G401 (cell line): ENCODE data around the gene RASL12. TPM values are rescaled to one million over a fixed set of nuclear protein-coding genes. Genes with fewer than 3 reads are reported as not detected.
"Not testable (repeated sequence)": the region's sequence is repeated elsewhere in the genome, so short reads cannot be mapped to it uniquely, and the experiment has no call there.

Experiments used
- DNase-seq: peaks from one replicate; pipeline ENCODE4 v3.0.0-alpha.2; 2015; ENCODE audit warnings: low spot score
- in situ Hi-C: cut with HindIII; loops from 2 replicates; pipeline ENCODE4 v1.10.0; 2016; ENCODE audit warnings: low sequenced_read_pairs, mixed read lengths
- total RNA-seq: library from RNA; depleted of rRNA; stranded (reverse); fragments of >200 nt; shearing (Covaris generic); gene quantifications from 2 replicates; pipeline ENCODE4 v1.2.3, GENCODE V29; 2014

Gene RASL12
- total RNA-seq, 1 experiment from 2014 or later: not detected

DNA sequence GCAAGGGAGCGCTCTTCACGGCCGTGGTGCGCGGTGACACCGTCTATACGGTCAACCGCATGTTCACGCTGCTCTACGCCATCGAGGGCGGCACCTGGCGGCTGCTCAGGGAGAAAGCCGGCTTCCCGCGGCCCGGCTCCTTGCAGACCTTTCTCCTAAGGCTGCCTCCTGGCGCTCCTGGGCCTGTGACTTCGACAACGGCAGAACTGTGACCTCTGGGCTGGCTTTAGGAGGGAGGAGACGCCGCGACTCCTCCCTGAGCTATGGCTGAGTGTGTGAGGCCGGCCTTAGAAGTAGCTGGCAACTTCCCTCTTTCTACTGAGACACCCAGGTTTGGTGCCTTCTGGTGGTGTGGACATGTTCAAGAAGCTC, 10.2 kb upstream of the RASL12 start:
- in situ Hi-C loops: no loop called here
- DNase-seq: no peak

DNA sequence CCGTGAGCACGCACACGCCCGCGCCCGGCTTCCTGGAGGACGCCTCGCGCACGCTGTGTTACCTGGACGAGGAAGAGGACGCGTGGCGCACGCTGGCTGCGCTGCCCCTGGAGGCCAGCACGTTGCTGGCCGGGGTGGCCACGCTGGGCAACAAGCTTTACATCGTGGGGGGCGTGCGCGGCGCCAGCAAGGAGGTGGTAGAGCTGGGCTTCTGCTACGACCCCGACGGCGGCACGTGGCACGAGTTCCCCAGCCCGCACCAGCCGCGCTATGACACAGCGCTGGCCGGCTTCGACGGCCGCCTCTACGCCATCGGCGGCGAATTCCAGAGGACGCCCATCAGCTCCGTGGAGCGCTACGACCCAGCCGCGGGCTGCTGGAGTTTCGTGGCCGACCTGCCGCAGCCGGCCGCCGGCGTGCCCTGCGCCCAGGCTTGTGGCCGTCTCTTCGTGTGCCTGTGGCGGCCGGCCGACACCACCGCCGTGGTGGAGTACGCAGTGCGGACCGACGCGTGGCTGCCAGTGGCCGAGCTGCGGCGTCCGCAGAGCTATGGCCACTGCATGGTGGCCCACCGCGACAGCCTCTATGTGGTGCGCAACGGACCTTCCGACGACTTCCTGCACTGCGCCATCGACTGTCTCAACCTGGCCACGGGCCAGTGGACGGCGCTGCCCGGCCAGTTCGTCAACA, 9.6 kb upstream of the RASL12 start:
- no peak for DNase-seq
- in situ Hi-C loops: no loop called here

DNA sequence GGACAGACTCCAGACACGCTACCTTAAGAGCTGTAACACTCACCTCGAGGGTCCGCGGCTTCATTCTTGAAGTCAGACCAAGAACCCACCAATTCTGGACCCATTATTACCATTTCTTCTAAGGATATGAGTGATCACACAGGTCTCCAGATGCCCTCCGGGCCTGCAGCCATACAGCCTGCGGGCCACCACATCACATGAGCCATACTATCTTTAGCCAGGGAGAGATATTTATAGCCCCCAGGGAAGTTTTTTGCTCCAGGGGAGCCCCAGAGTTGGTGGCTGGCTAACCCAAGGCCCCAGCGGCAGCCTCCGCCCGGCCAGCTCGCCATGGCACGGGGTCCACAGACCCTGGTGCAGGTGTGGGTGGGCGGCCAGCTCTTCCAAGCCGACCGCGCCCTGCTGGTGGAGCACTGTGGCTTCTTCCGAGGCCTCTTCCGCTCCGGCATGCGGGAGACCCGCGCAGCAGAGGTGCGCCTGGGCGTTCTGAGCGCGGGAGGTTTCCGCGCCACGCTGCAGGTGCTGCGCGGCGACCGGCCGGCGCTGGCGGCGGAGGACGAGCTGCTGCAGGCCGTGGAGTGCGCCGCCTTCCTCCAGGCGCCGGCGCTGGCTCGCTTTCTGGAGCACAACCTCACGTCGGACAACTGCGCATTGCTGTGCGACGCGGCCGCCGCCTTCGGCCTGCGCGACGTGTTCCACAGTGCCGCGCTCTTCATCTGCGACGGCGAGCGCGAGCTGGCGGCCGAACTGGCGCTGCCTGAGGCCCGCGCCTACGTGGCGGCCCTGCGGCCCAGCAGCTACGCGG, 8.9 kb upstream of the RASL12 start, which contains the start of gene KBTBD13:
TSS of gene KBTBD13 (plus strand) at position 261 of the 805 bp plus-strand sequence. CDS start at position 331, 70 bp downstream.
- no peak for DNase-seq
- in situ Hi-C loops: no loop called here

DNA sequence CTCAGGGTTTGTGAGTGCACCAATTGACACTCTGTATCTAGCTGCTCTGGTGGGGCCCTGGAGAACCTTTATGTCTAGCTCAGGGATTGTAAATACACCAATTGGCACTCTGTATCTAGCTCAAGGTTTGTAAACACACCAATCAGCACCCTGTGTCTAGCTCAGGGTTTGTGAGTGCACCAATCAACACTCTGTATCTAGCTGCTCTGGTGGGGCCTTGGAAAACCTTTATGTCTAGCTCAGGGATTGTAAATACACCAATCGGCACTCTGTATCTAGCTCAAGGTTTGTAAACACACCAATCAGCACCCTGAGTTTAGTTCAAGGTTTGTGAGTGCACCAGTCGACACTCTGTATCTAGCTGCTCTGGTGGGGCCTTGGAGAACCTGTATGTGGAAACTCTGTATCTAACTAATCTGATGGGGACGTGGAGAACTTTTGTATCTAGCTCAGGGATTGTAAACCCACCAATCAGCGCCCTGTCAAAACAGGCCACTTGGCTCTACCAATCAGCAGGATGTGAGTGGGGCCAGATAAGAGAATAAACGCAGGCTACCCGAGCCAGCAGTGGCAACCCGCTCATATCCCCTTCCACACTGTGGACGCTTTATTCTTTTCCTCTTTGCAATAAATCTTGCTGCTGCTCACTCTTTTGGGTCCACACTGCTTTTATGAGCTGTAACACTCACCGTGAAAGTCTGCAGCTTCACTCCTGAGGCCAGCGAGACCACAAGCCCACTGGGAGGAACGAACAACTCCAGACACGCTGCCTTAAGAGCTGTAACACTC, 8.0 kb upstream of the RASL12 start:
- in situ Hi-C loops, DNase-seq: not testable (repeated sequence)

DNA sequence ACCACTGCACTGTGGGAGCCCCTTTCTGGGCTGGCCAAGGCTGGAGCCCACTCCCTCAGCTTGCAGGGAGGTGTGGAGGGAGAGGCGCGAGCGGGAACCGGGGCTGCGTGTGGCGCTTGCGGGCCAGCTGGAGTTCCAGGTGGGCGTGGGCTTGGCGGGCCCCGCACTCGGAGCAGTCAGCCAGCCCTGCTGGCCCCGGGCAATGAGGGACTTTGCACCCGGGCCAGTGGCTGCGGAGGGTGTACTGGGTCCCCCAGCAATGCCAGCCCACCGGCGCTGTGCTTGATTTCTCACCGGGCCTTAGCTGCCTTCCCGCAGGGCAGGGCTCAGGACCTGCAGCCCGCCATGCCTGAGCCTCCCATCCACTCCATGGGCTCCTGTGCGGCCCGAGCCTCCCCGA, 7.2 kb upstream of the RASL12 start:
- DNase-seq, in situ Hi-C loops: not testable (repeated sequence)

DNA sequence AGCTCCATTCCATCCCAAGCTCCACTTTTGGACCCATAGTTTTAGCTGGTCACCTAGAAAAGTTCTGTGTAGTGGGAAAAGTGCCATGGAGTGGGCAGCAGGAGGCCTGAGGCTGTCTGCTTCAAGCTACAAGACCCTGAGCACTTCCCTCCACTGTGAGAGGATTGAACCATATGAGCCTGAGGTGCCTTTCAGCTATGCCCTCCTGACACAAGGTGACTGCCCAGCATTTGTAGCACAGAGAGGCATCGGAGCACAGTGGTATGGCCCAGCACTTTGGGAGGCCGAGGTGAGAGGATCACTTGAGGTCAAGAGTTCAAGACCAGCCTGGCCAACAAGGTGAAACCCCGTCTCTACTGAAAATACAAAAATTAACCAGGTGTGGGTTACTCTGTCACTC, 4.8 kb upstream of the RASL12 start:
- no peak for DNase-seq
- in situ Hi-C loops: no loop called here

DNA sequence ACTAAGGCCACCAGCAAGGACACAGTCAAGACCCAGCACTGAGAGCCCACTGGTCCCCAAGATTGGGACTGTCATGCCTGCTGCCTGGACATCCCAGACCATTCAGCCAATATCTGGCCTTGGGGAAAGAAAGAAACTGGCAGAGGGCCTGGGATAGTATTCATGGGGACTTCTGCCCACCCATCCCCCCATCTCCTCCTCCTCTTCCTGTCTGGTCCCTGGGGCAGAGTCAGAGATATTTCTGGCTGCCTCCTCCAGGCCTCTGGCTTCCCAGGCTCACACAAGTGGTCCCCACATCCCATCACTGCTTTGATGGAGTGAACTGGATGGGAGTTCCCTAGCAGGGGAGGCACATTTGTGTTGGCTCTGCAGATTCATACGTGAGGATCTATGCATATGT, 4.2 kb upstream of the RASL12 start:
- in situ Hi-C loops: no loop called here
- no peak for DNase-seq

DNA sequence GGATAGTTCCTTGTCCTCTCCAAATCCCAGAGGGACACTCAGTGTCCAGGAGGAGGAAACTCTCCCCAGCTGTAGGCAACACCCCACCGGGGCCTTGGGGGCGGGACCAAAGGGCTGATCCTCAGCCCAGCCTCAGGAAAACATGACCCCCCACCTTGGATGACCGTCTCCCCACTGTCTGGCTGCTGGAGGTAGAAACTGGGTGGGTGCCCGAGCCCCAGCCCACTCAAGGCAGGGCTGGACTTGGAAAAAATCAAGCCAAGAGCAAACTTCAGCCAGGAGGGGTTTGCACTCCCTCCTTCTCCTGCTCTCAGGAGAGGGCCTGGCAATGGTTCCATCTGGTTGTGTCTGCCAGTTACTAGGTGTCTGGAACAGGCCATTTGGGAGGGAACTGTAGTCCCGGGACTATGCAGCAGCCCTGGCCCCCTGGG, 3.6 kb upstream of the RASL12 start:
- in situ Hi-C loops: no loop called here
- DNase-seq: no peak

DNA sequence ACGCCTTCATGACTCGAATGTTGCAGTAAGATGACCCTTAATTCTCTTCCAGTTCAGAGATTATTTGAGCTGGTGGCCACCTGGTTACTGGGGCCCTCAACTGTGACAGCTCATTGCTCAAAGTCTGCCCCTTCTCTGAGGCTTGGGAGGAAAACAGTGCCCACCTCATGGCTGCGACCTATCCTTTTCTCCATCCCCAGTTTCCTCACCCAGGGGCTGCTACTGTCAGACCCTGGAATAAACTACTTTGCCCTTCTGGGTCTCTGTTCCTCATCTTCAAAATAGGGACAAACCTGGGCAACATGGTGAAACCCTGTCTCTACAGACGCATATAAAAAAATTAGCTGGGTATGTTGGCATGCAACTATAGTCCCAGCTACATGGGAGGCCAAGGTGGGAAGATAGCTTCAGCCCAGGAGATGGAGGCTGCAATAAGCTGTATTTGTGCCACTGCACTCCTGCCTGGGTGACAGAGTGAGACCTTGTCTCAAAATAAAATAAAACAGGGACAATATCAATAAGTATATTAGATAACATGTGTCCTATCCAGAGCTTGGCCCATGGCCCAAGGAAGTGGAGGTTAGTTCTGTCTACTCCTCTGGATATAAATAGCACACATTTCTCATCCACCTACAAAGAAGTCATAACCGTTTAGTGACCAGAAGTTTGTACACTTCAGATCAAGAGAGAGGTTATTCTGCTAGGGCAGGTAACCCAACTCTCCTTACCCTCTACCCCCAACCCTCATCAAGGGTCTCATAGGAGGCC, 2.2 kb upstream of the RASL12 start:
- DNase-seq: no peak
- in situ Hi-C loops: no loop called here

DNA sequence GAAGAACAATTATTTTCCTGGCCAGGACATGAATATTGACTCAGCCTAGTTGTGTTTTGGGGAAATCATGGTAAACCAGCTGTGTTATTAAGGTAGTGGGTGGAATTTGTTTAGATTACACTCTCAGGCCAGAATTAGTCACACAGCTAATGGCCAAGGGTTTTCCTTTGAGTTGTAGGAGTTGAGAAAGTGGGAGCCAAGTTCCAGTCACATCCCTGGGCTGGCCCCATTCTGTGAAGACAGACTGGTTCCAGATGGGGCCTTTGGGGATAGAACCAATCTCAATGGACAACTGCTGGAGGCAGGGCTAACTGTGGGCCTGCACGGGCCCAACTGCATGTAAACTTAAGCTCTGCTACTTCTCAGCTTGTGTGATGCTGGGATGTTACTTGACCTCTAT, 1.4 kb upstream of the RASL12 start:
- DNase-seq: no peak
- in situ Hi-C loops: no loop called here

DNA sequence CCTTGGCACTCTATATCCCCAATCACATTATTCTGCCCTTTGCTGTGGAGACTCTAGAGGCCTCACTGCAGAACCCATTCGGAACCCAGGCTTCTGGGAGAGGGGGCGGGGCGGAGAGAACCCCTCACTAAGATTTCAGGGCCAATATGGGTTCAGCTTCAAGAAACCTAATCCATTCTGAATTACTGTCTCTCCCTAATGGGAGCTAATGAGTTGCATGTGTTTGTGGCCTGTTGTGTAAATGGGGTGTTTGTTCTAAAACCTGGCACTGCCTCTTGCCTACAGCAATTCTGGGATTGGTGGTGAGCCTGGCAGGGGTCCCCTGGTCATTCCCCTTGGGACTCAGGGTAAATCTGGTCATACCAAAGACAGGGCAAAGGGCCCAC, 605 bp upstream of the RASL12 start:
- no peak for DNase-seq
- in situ Hi-C loops: no loop called here

DNA sequence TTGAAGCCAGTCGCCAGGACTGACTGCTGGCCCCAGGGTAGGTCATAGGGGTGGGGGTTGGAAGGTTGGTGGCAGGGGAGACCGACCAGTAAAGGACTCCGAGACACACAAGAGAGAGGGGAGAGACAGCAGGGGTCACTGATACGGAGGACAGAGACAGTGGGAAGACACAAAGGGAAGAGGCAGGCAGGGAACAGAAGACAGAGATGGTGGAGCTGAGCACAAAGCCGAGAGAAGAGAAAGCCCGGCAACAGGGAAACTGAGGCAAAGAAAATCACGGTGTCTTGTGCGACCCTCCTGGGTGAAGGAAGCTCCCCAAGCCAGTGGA, 510 bp downstream of the RASL12 start:
- in situ Hi-C loops: no loop called here
- no peak for DNase-seq

DNA sequence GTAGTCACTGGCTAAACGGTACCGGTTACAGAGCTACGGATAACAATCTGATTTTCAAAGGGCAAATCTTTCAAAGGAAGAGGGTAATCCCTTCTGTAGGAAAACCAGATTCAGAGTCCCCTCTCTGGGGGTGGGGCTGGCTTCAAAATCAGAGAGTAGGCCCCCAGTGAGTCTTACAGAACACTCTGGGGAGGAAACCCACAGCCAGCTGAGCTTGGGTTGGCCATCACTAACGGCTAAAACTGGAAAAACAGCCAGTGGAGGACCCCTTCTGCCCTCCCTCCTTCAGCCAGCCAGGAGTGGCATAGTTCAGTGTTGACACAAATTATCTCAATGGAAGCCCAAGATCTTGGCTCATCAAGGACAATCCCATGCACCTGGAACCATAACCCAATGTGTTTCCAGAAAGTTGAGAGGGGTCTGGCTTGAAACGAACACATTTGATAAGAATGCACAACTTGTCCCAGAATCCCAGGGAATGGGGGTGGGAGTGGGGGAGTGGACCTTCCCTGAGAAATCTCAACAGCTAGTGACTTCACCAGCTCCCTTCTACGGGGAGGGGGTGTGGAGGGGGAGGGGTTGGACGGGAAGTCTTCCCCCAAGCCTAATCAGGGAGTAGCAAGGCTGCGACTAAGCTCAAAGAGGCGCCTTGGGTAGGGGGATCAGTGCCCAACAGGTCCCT, 1.0 kb downstream of the RASL12 start:
- in situ Hi-C loops: no loop called here
- DNase-seq: no peak

DNA sequence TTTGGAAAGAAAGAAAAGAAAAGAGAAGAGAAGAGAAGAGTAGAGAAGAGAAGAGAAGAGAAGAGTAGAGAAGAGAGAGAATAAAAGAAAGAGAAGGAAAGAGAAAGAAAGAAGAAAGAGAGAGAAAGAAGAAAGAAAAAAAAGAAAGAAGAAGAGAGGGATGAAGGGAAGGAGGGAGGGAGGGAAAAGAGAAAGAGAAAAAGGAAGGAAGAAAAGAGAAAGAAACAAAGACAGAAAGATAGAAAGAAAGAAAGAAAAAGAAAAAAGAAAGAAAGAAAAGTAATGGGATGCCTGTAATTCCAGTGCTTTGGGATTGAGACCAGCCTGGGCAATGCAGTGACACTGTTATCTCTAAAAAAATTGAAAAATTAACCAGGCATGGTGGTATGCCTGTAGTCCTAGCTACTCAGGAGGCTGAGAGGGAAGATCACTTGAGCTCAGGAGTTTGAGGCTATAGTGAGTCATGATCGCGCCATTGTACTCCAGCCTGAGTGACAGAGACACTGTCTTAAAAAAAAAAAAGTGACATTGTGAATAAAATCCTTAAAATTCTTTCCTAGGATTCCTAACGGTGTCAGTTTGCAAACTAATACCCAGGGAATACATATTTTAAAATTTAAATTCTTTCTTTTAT, 1.7 kb downstream of the RASL12 start:
- no peak for DNase-seq
- in situ Hi-C loops: no loop called here

DNA sequence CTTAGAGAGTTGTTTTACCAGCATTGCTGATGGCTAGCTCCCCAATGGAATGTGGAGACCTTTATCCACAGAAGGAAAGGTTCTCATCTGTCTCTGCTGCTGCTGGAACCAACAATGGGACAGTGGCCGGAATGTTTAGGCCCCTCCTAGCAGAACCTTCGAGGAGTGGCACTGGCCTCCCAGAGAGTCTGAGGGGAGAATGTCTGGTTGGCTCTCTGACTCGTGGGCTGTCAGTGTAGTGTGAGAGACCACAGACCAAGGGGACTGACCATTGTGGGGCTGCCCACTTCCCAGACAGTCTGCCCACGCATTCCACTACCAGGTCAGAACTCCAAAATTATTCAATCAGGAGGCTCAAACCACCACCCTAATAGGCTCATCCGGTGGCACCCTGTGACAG, 5.1 kb downstream of the RASL12 start:
- in situ Hi-C loops: no loop called here

DNA sequence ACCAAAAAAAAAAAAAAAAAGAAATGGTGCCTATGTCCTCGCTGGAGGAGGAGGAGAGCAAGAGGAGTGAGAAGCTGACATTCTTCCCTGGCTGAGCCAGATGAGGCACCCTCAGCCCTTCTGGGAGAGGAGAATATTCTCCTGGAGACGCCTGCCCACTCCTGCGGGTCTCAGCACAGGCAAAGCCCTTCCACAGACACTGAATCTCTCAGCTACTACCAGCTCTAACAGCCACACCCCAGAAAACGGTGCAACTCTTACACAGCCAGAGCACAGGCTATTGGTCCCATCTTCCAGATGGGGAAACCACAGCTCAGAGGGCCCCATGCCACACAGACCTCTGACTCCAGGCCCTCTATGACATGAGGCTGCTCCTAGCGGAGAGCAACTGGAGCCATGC, 5.7 kb downstream of the RASL12 start:
- DNase-seq: no peak
- in situ Hi-C loops: no loop called here

More for the DNA sequence above, 5.1 kb downstream of the RASL12 start:
- DNase-seq: no peak

DNA sequence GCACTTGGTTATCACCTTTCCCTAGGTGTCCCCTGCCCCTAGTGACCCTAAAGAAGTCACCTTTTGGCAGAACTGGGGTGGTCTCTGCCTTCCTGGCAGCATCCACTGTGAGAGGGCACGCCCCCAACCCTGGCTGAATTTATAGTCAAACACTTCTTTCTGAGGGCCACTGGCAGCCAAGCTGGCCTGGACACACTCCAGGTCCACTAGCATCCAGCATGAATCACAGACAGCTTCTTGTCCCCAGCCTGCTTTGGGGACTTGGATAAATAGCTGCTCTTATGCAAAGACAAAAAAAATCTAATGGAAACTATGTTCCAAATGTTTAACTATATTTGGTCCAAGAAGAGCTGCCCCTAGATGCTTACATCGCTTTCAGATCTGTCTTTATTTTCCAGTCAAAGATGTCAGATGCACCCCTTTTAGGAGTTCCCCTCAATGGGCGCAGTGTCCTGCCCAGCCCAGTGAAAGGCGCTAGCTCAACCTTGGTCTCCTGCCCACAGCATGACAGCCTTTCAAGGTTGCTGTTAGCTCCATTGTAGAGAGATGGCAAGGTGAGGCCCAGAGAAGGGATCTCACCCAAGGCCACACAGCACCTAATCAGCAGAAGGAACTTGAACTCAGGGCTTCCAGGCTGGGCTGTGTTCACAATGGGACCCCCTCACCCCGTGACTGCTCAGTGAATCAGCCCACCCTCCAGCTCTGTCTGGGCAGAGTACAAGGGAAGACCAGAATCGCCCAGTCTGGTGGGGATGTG, 7.0 kb downstream of the RASL12 start:
- in situ Hi-C loops: no loop called here

More for the DNA sequence above, 7.0 kb downstream of the RASL12 start:
- peak; percentile 26 for DNase-seq
